NCI-H146 treated with DMSO at 0.1 percent for 48 hours (cell line): ENCODE results near the gene PRR22.

ENCODE experiments used
- DNase-seq: peaks from one replicate; lab custom pipeline; 2025; ENCODE audit not compliant: unreplicated experiment; lab: John Stamatoyannopoulos, UW

The PRR22 gene

DNA sequence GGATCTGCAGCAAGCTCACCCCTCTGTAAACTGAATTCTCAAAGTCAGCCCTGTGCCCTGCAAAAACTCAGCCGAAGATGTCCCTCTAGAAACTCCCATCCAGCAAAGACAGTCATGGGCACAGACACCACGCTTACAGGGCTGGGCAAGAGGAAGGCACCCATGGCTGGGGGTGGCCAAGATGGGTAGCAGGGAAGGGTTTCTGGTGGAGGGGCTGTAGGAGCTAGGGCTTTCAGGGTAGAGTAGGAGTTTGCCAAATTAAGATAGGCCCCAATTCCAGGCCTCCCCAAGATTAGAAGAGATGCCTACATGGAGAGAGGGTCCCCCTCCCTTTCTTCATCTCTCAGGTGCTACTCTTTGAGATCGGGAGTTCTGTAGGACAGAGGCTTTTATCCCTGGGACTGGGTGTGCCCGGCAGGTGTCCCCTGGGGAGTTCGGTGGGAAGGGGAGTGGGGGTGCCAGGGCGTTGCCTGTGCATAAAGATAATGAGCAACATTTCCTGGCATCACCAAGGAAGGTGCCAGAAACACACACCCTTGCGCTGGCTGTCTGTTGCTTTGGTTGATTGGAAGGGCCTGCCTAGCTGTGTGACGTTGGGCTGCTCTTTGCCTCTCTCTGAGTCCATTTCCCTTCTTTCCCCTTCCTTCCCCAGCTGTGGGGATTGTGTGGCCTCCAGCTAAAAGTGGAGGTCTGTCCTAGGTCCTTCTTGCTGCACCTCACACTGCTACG, 29.7 kb upstream of the PRR22 start:
- DNase-seq: no peak

DNA sequence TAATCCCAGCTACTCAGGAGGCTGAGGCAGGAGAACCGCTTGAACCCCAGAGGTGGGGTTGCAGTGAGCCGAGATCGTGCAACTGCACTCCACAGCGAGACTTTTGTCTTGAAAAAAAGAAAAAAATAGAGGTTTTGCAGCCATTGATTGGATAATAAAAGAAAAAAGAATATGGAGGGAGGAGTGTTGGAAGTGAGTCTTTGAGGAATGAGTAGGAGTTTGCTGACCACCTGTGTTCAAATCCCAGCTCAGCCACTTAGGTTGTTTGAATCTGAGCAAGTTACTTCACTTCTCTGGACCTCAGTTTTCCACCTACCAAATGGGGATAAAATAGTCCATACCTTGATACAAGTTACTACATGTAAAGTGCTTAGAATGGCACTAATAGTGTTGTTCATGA, 26.6 kb upstream of the PRR22 start:
- DNase-seq: no peak

DNA sequence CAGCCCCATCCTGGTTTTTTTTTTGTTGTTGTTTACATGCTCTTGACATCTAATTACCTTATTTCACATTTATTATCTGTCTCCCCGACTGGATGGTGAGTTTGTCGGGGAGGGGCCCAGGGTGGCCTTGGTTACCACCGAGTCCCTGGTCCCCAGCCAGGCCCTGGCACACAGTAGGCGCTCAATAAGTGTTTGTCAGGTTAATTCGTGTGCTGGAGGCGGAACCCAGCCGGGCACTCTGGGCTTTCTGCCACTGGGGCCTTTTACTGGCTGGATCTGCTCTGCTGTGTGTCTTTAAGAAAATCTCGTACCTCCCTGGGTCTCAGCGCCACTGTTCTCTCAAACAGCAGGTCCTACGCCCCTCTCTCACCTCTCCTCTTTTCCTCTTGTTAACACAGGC, 24.9 kb upstream of the PRR22 start:
- DNase-seq: no peak

- DNase-seq: no peak
These were observed 24.5 kb upstream of the PRR22 start for GRCh38 chr19:5809053-5809452.

- no peak for DNase-seq
These were observed 23.7 kb upstream of the PRR22 start for GRCh38 chr19:5808120-5808816.

DNA sequence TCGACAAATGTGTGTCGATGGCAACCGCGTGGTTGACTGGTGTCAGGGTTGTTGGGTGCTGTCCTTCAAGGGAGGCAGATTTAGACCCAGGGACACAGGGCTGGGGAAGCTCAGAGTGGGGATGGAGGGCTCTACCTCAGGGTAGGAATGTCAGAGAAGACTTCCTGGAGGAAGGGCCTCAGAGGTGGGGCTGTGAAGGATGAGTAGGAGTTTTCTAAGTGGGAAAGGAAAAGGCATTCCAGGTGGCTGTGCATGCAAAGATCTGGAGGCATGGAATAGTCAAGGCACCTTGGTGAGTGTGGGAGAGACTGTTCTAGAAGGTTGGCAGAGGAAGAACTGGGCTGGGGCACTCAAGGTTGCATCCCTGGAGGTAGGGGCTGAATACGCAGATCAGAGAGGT, 22.4 kb upstream of the PRR22 start:
- DNase-seq: no peak

- no peak for DNase-seq
These were observed 21.6 kb upstream of the PRR22 start for GRCh38 chr19:5806133-5806489.

GRCh38 chr19:5805462-5806132, 21.1 kb upstream of the PRR22 start:
- DNase-seq: peak; percentile 39

DNA sequence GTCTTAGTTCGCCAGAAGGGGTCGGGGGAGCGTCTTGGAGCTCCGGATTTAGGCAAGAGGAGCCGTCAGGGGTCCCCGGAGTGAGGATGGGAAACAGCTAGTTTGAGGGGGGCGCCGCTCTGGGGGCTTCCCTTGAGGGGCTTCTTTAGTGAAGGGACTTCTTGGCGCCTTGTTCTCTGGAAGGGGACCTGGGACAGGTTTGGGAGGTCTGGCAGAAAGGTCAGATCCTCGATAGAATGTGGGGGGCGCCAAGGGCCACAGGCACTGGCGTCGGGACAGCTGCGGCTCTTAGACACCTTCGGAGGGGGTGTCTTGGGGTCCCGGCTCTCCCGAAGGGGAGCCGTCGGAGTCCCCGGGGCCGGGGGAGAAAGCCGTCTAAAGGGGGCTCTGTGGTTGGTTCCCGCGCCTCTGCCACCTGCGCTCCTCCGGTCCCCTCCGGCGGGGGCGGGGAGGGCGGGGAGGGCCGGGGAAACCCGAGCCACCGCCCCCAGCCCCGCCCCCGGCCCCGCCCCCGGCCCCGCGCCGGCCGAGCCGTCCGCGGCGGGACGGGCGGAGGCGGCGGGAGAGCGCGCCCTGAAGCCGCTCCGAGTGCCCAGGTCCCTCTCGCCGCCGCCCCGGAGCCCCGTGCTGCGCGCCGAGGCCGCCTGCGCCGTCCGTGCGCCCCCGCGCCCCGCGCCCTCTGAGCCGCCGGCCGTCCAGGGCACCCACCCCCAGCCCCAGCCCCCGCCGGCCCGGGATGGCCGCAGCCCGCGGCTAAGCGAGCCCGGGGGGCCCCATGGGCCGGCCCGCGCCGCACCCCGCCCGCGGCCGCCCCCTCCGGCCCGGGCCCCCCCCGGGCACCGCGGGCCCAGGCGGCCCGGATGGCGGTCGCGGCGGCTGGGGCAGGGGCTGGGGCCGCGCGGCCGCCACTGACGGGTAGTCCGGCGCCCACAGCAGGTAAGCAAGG, 20.2 kb upstream of the PRR22 start, which contains the start of gene NRTN:
TSS of gene NRTN (plus strand) at position 552 of the 946 bp plus-strand sequence. CDS start 19,099 bp downstream, outside the sequence.
- DNase-seq: no peak

DNA sequence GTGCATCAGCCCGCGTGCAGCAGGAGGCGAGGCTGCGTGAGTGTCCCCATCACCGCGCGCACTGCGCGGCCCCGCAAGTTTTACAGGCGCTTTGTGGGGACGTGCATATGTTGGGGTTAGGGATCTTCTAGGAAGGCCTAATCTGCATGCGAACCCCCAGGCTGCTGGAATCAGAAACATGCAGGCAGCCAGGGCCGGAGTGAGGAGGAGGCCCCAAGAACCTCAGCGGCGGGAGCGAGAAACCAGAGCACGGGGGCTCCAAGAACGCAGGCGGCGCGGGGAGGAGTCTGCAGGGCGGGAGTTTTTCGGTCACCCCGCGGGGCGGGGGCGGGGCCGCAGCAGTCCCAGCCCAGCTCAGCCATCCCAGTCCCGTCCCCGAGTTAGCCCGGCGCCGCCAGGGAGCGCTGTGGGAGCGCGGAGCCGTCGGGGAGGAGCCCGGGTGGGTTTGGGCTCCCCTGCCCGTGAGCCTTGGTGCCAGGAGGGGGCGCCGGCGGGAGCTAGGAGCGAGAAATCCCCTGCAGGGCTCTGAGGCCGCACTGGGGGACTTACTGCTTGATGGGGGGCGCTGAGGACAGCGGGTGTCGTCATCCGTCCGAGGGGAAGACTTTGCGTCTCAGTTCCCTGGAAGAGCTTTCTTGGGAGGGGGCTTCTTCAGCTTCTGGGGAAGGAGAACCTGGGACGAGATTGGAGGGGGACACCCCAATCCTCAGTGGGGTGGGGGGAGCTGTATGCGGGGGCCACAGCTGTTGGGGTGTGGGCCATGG, 19.4 kb upstream of the PRR22 start:
- peak; percentile 78 for DNase-seq

GRCh38 chr19:5803441-5803751, 18.9 kb upstream of the PRR22 start:
- no peak for DNase-seq

DNA sequence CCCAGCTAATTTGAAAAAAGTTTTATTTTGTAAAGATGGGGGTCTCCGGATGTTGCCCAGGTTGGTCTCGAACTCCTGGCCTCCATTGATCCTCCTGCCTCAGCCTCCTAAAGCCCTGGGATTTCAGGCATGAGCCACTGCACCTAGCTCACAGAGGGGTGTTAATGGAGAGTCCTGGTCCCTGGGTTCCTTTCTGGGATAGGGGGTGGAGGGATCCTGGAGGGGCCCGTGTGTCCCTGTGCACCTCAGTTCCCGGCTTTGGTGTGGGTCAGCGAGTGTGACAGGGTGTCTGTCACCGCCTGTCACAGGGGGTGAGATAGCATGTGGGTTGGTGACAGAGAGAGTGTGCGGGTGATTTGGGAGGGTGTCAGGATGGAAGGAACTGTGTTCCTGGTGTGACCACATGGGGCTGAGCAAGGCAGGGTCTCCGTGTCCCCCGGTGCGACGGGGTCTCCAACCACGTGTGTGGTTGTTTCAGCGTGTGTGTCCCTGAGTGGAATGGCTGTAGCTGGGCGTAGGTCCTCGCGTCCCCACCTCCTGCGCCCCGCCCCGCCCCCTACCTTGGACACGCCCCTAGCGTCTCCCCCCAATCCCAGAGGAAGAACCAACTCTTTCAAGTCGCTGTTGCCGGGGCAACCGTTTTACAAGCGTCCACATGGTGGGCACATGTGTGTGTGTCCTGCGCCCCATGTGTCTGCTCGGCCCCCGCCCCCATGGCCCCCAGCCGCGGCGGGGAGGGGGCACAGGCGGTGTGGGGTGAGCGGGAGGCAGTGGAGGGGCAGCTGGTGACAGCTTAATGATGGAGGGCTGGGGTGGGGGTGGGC, 17.5 kb upstream of the PRR22 start:
- peak; percentile 14 for DNase-seq

DNA sequence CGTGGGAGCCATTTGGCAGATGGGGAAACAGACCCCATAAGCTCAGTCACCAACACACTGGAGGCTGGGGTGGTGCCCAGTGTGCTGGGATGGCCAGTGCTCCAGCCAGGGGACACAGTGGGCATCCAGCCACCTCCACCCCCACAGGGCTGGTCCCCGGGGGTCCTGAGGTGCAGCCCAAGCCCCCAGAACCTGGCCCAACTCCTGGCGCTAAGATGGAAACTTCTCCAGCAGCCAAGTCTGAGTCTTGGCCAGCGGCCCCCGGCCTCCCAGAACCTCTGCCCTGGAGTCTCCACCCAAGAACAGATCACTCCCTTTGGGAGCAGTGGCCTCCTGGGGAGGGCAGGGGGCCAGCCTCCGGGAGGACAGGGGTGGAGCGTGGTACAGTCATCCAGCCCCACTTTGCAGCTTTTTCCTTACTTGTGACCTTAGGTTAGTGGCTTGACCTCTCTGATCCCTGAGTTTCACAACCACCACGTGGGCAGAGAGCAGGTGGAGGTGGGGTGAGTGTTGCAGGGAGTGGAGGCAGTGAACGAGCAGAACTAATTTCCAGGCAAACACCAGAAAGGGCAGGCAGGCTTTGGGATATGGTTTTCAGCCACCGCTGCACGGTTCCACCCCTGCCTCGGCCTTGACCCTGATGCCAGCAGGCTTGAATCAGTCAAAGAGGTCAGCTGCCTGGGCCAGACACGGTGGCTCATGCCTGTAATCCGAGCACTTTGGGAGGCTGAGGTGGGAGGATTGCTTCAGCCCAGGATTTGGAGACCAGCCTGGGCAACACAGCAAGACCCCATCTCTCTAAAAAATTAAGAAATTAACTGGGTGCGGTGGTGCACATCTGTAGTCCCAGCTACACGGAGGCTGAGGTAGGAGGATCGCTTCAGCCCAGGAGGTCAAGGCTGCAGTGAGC, 16.1 kb upstream of the PRR22 start:
- no peak for DNase-seq

DNA sequence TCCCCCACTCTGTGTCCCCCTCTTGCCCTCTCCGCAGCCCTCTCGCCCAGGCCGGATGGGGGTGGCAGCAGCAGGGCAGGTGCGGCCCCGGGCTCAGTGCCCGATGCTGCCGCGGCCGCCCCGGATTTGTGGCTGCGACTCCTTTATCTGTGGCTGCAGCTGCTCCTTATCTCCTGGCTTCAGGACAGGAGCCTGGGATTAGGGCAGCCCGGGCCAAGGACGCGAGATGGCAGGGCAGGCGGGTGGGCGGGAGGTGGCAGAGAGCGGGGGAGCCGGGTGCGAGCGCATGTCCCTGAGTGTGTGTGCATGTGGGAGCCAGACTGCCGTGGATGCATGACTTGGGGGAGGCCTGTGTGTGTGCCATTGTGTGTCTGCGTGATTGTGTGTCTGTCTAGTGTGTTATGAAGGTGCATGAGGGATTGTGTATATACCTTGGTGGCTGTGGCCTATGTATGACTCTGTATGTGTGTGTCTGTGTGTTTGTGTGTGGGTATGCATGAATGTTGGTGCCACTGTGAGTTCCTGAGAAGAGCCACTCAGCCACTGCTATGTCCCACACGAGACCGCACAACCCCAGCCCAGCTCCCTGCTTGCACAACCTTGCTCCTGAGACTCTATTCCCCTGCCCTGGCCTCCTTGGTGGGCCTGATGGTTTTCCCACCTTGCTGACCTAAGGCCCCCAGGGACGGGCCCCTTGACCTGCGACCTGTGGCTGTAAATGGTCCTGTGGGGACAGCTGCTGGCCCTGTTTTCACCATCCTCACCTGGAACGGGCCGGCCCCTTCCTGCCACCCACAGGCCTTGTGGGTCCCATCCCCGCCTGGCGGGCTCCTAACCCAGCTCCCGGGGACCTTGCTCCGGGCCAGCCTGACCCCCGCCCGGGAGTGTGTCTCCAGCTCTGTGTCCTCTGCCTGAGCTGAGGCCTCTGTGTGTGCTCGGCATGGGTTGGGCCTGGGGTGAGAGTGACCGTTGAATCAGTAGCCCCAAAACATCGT, 15.0 kb upstream of the PRR22 start:
- DNase-seq: no peak

DNA sequence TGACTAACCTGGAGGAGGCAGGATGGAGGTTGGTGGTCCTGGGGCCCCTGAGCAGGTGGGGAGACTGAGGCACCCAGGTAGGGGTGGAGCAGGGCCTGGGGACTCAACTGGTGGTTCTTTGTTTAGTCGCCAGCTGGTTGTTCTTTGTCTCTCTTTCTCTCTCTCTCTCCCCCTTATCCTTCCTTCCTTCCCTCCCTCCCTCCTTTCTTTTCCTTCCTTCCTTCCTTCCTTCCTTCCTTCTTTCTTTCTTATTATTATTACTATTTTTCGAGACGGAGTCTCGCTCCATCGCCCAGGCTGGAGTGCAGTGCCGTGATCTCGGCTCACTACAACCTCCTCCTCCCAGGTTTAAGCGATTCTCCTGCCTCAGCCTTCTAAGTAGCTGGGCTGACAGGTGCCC, 13.7 kb upstream of the PRR22 start:
- DNase-seq: no peak

DNA sequence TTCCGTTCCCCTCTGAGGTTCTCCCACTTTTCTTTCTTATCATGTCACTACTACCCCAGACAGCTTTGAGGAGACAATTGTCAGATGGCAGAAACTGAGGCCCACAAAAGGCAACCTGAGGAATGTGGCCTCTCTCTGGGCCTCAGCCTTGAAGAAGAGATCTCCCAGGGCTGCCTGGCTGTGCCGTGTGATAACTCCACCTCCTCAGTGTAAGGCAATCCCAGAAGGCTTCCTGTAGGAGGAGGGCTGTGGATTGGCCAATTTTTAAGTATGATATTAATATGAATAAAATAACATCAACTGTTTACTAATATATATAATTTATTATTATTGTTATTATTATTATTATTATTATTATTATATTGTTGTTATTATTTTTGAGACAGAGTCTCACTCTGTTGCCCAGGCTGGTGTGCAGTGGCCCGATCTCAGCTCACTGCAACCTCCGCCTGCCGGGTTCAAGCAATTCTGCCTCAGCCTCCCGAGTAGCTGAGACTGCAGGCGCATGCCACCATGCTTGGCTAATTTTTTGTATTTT, 10.9 kb upstream of the PRR22 start:
- no peak for DNase-seq

GRCh38 chr19:5793188-5793587, 8.6 kb upstream of the PRR22 start:
- DNase-seq: no peak
